Dermis lymphatic vessel endothelial cell (primary cell): ENCODE results near the gene GH2. TPM values are rescaled to one million over a fixed set of nuclear protein-coding genes. Genes with fewer than 3 reads are reported as not detected.

ENCODE experiments used
- total RNA-seq: library from RNA; depleted of rRNA; stranded (reverse); fragments of >200 nt; gene quantifications from 2 replicates; pipeline ENCODE4 v1.2.1, GENCODE V29; 2014

Gene GH2
- total RNA-seq: not detected in 2 replicates

DNA sequence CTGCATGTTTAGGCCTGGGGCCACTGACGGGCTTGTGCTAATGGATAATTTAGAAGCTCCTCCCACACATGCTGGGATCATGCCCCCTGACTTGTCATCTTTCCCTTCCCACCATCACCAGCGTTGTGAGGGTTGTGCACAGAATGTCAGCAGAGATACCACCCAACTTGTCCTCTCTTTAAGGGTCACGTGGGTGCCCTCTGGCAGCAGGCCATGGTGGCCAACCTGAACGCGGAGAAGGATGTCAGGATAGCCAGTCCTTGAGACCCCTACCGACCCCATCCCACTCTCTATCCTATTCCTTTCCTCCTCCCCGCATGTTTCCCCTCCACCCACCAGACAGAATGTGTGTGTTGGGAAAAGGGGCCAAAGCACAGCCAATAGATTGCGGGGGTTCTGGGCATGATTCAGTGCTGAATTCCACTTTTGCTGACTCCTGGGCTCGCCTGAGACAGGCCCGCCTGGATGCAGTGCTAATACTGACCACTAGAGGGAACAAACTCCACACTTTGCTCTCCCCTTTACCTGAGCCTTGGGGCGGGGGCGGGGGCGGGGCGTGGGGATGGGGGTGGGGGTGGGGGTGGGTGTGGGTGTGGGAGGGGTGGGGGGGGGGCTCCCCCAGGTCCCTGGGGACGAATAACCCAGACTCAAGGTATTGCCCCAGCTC, at the start of gene GH2:
GH2 (minus strand) TSS at position 10 of the 667 bp plus-strand sequence. CDS start 143 bp downstream, outside the sequence.

DNA sequence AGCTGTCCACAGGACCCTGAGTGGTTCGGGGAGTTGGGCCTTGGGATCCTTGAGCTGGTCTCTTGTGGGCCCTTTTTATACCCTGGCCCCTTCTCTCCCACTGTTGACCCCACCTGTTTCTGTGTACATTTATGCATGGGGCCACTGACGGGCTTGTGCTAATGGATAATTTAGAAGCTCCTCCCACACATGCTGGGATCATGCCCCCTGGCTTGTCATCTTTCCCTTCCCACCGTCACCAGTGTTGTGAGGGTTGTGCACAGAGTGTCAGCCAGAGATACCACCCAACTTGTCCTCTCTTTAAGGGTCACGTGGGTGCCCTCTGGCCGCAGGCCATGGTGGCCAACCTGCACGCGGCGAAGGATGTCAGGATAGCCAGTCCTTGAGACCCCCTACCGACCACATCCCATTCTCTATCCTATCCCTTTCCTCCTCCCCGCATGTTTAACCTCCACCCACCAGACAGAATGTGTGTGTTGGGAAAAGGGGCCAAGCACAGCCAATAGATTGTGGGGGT, 37.1 kb upstream of the GH2 start, which contains the start of gene GH1:
GH1 (minus strand) TSS at position 51 of the 517 bp plus-strand sequence. CDS start 63 bp downstream, outside the sequence.

DNA sequence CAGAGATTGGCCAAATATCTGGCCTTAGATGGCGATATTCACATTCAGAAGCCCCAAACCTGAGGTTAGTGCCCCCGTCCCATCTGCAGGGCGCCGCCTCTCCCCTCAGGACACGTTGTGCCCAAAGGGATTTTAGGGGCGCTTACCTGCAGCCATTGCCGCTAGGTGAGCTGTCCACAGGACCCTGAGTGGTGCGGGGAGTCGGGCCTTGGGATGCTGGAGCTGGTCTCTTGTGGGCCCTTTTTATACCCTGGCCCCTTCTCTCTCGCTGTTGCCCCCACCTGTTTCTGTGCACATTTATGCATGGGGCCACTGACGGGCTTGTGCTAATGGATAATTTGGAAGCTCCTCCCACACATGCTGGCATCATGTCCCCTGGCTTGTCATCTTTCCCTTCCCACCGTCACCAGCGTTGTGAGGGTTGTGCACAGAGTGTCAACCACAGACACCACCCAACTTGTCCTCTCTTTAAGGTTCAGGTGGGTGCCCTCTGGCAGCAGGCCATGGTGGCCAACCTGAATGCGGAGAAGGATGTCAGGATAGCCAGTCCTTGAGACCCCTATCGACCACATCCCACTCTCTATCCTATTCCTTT, 29.4 kb upstream of the GH2 start, which contains the start of gene CSHL1:
CSHL1 (minus strand) TSS at position 218 of the 595 bp plus-strand sequence; CDS start at position 156, 62 bp downstream.

DNA sequence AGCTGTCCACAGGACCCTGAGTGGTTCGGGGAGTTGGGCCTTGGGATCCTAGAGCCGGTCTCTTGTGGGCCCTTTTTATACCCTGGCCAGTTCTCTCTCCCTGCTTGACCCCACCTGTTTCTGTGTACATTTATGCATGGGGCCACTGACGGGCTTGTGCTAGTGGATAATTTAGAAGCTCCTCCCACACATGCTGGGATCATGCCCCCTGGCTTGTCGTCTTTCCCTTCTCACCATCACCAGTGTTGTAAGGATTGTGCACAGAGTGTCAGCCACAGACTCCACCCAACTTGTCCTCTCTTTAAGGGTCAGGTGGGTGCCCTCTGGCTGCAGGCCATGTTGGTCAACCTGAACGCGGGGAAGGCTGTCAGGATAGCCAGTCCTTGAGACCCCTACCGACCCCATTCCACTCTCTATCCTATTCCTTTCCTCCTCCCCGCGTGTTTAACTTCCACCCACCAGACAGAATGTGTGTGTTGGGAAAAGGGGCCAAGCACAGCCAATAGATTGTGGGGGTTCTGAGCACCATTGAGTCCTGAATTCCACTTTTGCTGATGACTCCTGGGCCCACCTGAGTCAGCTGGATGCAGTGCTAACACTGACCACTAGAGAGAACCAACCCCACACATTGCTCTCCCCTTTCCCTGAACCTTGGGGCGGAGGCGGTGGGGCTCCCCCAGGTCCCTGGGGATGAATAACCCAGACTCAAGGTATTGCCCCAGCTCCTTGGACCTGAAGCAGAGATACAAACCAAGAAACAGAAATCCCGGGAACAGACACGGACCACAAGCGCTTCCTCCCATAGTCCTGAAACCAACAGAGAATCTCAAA, 15.0 kb upstream of the GH2 start, which contains the start of gene CSH1:
CSH1 (minus strand) TSS at position 51 of the 831 bp plus-strand sequence. CDS start 63 bp downstream, outside the sequence.

DNA sequence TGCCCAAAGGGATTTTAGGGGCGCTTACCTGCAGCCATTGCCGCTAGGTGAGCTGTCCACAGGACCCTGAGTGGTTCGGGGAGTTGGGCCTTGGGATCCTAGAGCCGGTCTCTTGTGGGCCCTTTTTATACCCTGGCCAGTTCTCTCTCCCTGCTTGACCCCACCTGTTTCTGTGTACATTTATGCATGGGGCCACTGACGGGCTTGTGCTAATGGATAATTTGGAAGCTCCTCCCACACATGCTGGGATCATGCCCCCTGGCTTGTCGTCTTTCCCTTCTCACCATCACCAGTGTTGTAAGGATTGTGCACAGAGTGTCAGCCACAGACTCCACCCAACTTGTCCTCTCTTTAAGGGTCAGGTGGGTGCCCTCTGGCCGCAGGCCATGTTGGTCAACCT, 8.2 kb downstream of the GH2 start, which contains the start of gene CSH2:
CSH2 (minus strand) TSS at position 101 of the 400 bp plus-strand sequence; CDS start at position 38, 63 bp downstream.

DNA sequence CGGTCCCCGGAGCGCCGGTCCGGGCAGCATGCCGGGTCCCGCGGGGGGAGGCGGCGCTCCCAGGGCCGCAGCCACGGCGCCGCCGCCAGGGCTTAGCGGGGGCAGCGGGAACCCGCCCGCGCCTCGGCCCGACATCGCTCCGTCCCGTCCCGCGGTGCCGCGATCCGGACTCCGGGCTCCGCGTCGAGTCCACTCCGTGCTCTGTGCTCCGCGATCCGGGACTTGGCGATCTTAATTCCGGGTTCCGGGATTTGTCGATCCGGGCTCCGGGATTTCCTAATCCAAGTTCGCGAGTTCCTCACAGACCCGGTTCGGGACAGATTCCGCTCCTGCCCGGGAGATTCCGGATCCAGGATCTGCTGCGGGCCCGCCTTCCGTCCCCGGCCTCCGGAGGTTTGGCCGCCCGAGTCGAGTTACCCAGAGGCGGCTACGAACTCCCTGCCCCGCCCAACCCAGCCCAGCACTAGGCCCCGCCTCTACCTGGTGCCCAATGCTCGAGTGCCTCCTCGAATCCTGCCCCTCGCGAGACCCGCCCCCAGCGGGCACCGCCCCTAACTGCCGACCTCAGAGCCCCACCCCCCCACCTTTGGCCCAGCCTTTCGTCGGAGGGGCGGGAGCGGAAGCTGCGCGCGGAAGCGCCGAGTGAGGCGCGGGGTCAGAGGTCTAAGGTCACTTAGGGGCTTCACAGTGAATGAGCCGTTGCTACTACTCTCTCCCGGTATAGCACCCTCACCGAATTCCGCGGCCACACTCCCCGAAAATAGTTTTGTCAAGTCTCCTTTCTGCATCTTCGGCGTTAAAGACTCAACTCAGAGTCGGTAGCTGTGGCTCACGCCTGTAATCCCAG, 39.0 kb downstream of the GH2 start, which contains the start of gene SMARCD2:
SMARCD2 (minus strand) TSS at position 146 of the 847 bp plus-strand sequence; CDS start at position 135, 11 bp downstream.

Other genes with a start within 250 kb of the GH2 start
- gene LIMD2, start 181.8 kb downstream of the GH2 start, total RNA-seq: 19.3 and 28.1 TPM in 2 replicates
- gene STRADA, start 140.1 kb downstream of the GH2 start, total RNA-seq: 22.4 and 26.8 TPM in 2 replicates
- gene CCDC47, start 108.3 kb downstream of the GH2 start, total RNA-seq: 116 and 130 TPM in 2 replicates
- gene DDX42, start 107.8 kb downstream of the GH2 start, total RNA-seq: 56.3 and 57.5 TPM in 2 replicates
- 78.1 and 83.1 TPM in 2 replicates for gene PSMC5, start 54.5 kb downstream of the GH2 start, total RNA-seq
- 54.8 and 59.6 TPM in 2 replicates for gene FTSJ3, start 54.3 kb downstream of the GH2 start, total RNA-seq
- 46.7 and 60.8 TPM in 2 replicates for gene SMARCD2, start 39.3 kb downstream of the GH2 start, total RNA-seq
- not detected in 2 replicates for gene CSH2, start 8.3 kb downstream of the GH2 start, total RNA-seq
- not detected in 2 replicates for gene CSH1, start 14.6 kb upstream of the GH2 start, total RNA-seq
- not detected in 2 replicates for gene CSHL1, start 29.3 kb upstream of the GH2 start, total RNA-seq
- not detected in 2 replicates for gene GH1, start 36.9 kb upstream of the GH2 start, total RNA-seq
- gene CD79B, start 50.4 kb upstream of the GH2 start, total RNA-seq: 0.22 and 0.43 TPM in 2 replicates
- gene SCN4A, start 91.0 kb upstream of the GH2 start, total RNA-seq: under 0.01 TPM in 2 replicates
- gene PRR29, start 116.4 kb upstream of the GH2 start, total RNA-seq: 0.54 and 0.60 TPM in 2 replicates
- 99.0 and 162 TPM in 2 replicates for gene ICAM2, start 138.7 kb upstream of the GH2 start, total RNA-seq
- 13.5 and 14.5 TPM in 2 replicates for gene ERN1, start 248.2 kb upstream of the GH2 start, total RNA-seq